CD4-positive, alpha-beta T cell treated with Interferon gamma for 1 hour (primary cell): ENCODE measurements around the gene ASB8.
A peak's percentile ranks its signal among the peaks of the same experiment; 100 is the strongest.
"Not testable (repeated sequence)": the region's sequence is repeated elsewhere in the genome, so short reads cannot be mapped to it uniquely, and the experiment has no call there.

ENCODE experiments used
- DNase-seq: peaks from one replicate; pipeline ENCODE4 v3.0.0-alpha.2; 2020

Gene ASB8

GRCh38 chr12:48182631-48183030 is 25.3 kb upstream of the ASB8 start:
- no peak for DNase-seq

GRCh38 chr12:48180857-48181495 is 23.7 kb upstream of the ASB8 start:
- no peak for DNase-seq

- DNase-seq: no peak
Measured at GRCh38 chr12:48180424-48180823, 23.1 kb upstream of the ASB8 start.

- no peak for DNase-seq
Measured at GRCh38 chr12:48179466-48179865, 22.2 kb upstream of the ASB8 start.

GRCh38 chr12:48177982-48178381 is 20.7 kb upstream of the ASB8 start:
- no peak for DNase-seq

- no peak for DNase-seq
Measured at GRCh38 chr12:48176417-48176751, 19.1 kb upstream of the ASB8 start.

GRCh38 chr12:48175613-48176416 is 18.5 kb upstream of the ASB8 start:
- no peak for DNase-seq

GRCh38 chr12:48169011-48169410 is 11.7 kb upstream of the ASB8 start:
- DNase-seq: no peak

- DNase-seq: peak; percentile 32
Measured at GRCh38 chr12:48165089-48165981, 8.0 kb upstream of the ASB8 start.

GRCh38 chr12:48164451-48164850 is 7.1 kb upstream of the ASB8 start:
- DNase-seq: no peak

- DNase-seq: no peak
Measured at GRCh38 chr12:48163150-48163747, 5.9 kb upstream of the ASB8 start.

- DNase-seq: no peak
Measured at GRCh38 chr12:48160807-48161206, 3.5 kb upstream of the ASB8 start.

- DNase-seq: no peak
Measured at GRCh38 chr12:48160046-48160445, 2.7 kb upstream of the ASB8 start.

GRCh38 chr12:48157889-48158370 is 615 bp upstream of the ASB8 start:
- no peak for DNase-seq

- no peak for DNase-seq
Measured at GRCh38 chr12:48156652-48157017, 680 bp downstream of the ASB8 start.

GRCh38 chr12:48155786-48156185 is 1.5 kb downstream of the ASB8 start:
- DNase-seq: not testable (repeated sequence)

- DNase-seq: no peak
Measured at GRCh38 chr12:48151103-48151771, 6.1 kb downstream of the ASB8 start.

- DNase-seq: no peak
Measured at GRCh38 chr12:48145981-48146380, 11.3 kb downstream of the ASB8 start.

- DNase-seq: no peak
Measured at GRCh38 chr12:48143898-48144297, 13.4 kb downstream of the ASB8 start.

GRCh38 chr12:48142818-48143674 is 14.3 kb downstream of the ASB8 start:
- no peak for DNase-seq

- no peak for DNase-seq
Measured at GRCh38 chr12:48135027-48135426, 22.3 kb downstream of the ASB8 start.

- DNase-seq: no peak
Measured at GRCh38 chr12:48132826-48133225, 24.5 kb downstream of the ASB8 start.
